Muscle of back (tissue), 11 donors: ENCODE results near the gene AP3D1. TPM values are rescaled to one million over a fixed set of nuclear protein-coding genes. Genes with fewer than 3 reads are reported as not detected.
"Not testable (repeated sequence)": the region's sequence is repeated elsewhere in the genome, so short reads cannot be mapped to it uniquely, and the experiment has no call there.

Source experiments
- DNase-seq, 3 donors: peaks; one replicate each; pipeline versions ENCODE4 v3.0.0 to v3.0.0-alpha.2; 2013
- polyA plus RNA-seq, 10 donors: library from polyadenylated mRNA; unstranded; fragments of 120-200 nt; gene quantifications; one replicate each; pipeline ENCODE4 v1.2.1, GENCODE V29; 2013; ENCODE audit not compliant: insufficient read length in 10 of 10

The AP3D1 gene
- polyA plus RNA-seq, 10 donors = 52.0 to 77.1 (median 62.3) TPM

GRCh38 chr19:2111886-2112285, 39.5 kb downstream of the AP3D1 start:
- DNase-seq = no peak

DNA sequence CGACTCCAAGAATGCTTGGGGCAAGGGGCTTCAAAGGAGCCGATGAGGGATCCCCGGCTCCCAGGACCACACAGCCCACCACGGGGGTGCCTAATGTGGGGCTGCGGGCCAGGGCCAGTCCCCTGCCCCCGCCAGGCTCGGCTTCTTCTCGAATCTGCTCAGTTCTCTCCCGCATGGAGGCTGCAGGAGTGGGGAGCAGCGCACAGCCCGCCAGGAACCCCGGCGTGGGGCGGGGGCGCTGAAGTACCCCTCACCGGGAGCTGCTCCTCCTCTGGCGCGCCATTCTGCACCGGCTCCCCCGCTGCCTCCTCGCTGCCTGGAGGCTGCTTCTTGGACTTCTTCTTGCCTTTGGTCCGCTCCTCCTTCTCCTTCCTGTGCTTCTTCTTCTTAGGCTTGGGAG, 39.9 kb downstream of the AP3D1 start:
- no peak for DNase-seq

GRCh38 chr19:2110822-2111221, 40.5 kb downstream of the AP3D1 start:
- no peak for DNase-seq

DNA sequence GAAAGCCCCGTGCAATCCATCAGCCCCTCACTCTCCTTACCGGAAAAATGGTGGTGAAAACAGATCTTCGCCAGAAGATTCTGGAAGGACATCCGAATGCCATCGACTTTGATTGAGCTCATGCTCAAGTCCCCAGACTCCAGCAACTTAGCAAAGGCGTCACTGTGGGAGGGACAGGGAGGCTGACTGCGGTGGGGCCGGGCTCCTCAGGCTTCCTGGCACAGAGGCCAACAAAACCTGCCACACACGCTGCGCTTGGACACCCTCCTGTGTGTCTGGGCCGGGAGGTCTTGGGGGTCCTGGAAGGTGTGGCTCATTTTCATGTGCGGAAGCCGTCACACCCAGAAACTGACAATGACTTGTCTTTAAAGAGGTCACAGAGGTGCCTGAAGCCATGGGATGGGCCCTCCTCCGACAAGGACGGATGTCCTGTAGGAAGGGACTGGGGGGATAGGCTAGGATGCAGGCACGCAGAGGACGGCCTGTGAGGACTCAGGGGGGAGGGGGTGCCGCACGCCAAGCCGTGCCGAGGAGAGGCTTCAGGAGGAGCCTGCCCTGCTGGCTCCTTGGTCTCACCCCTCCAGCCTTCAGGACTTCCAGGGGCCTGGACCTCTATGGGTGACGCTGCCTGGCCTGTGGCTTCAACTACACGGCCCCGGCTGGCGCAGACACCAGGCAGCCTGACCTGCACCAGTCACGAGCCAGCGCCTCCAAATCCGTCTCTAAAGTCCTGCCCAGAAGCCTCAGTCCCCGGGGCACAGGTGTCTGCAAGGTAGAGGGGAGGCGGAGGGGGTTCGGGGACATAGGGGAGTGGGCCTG, 42.1 kb downstream of the AP3D1 start:
- DNase-seq = no peak

DNA sequence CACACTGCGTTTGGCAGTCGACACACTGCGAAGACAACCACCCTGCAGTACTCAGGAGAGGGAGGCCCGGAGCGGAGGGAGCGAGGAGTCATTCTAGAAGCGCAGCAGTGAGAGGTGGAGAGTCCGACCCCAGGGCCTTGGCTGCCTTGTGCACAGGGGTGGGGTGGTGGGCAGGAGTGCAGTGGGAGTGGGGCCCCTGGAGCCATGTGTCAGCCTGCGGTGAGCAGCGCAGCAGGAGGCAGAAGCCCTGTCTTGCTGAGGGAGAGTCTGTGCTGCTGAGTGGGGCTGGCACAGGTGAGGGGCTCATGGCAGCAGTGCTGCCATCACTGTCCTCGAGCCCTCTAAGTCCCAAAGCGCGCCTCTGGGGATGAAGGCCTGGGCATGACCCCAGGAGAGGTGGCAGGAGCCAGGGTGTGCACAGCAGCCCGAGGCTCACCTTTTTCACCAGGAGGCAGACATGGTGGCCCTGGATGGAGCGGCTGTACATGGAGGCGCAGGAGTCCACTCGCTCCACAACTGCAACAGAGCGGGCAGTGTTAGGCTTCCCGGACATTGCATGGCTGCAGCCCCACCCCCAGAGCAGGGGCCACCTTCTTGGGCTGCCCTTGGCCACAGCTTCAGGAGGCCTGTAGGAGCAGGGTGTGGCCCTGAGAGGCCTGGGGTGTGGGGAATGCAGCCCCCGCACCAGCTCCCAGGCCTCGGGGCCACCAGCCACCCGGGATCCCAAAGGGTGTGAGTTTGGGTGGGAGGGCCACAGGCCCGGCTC, 42.9 kb downstream of the AP3D1 start:
- no peak for DNase-seq

GRCh38 chr19:2103045-2103707, 48.2 kb downstream of the AP3D1 start:
- no peak for DNase-seq

DNA sequence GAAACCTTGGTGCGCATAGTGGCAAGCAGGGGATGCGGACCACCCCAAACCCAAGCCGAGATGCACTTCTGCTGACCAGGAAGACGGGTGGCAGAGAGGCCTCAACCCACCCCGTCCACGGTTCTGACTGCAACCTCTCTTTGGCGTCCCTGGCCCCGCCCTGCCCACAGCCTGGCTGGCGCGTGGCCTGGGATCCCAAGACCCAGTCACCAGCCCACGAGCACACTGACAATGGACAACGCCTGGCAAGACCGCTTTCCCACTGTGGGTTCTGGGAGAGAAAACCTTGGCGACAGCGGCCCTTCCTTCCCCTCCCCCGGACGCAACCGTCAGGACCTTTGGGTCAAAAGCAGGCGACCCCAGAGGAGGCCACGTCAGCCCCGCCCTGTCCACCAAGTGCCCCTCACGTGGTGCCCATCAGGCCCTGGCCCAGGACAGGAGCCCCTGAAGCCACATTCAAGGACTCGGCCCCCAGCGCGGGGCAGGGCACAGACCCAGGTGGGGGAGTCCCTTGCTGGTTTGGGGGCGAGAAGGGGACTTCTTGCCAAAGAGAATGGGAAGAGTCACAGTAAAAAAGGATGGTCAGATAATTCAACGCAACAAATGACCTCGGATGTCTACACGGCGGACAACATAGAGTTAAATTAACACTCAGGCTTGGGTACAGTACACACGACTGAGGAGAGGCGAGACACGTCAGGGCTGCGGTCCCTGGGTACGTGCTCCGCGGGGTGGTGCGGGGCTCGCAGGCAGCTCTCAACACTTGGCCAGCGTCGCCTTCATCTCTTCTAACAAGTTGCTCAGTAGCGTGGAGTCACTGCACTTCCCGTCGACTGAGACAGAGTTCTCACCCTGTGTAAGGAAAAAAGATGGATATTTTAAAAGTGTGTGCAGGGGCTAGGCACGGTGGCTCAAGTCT, 49.7 kb downstream of the AP3D1 start:
- DNase-seq = no peak

DNA sequence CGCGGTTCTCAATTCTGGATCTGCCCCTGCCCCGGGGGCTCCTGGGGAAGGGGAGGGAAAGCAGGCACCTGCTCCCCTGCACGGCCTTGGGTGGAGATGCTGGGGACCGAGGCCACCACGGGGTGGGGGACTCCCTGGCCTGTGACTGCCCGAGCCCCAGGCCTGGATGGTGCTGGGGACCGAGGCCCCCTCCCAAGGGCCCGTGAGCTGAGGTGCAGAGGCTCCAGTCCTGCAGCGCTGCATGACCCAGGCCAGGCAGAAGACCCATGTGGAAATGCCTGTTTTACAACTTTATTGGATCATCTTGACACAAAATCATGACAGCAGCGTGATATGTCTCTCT, 50.7 kb downstream of the AP3D1 start:
- no peak for DNase-seq

- DNase-seq = no peak
Measured at GRCh38 chr19:2099937-2100718, 51.2 kb downstream of the AP3D1 start.

- no peak for DNase-seq
Measured at GRCh38 chr19:2099054-2099501, 52.3 kb downstream of the AP3D1 start.

DNA sequence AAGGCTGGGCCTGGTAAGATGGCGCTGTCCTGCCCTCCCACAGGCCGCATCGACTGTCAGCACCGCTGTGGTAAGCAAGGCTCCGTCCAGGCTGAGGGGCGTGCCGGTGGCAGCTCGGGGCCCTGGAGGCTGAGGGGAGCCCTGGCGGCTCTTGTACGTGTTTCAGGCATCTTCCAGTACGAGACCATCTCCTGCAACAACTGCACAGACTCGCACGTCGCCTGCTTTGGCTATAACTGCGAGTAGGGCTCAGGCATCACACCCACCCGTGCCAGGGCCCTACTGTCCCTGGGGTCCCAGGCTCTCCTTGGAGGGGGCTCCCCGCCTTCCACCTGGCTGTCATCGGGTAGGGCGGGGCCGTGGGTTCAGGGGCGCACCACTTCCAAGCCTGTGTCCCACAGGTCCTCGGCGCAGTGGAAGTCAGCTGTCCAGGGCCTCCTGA, 53.5 kb downstream of the AP3D1 start:
- DNase-seq = no peak

- DNase-seq = no peak
Measured at GRCh38 chr19:2097203-2097885, 54.0 kb downstream of the AP3D1 start.

DNA sequence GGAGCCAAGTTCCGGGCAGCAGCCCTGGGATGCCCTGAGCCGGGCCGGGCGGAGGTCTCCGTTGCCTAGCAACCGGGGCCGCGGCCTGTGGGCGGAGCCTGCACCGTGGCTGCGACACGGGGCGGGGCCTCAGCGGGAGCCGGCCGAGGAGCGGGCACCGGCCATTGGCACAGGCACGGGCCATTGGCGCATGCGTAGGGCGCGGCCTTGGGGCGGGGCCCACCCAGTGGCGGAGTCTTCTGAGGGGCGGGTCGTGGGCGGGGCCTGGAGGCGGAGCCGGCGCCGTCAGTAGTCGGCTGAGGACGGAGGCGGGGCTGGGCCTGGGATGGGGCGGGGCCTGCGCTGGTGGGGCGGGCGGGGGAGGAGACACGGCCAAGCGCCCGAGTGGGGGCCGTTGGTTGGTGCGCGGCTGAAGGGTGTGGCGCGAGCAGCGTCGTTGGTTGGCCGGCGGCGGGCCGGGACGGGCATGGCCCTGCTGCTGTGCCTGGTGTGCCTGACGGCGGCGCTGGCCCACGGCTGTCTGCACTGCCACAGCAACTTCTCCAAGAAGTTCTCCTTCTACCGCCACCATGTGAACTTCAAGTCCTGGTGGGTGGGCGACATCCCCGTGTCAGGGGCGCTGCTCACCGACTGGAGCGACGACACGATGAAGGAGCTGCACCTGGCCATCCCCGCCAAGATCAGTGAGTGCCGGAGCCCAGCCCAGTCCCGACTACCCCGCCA, 54.7 kb downstream of the AP3D1 start, which contains the start of gene IZUMO4:
Gene IZUMO4, plus strand, starts transcription at position 436 of the 723 bp plus-strand sequence. Its CDS starts 31 bp downstream, at position 467.
- peak; percentile 98 to 99 (median 98) for DNase-seq

GRCh38 chr19:2096034-2096479, 55.3 kb downstream of the AP3D1 start, which contains the start of gene MOB3A:
MOB3A (minus strand) TSS chr19:2096326; CDS start chr19:2078560, 17,766 bp downstream.
- peak; percentile 94 to 99 (median 95) for DNase-seq

- not testable (repeated sequence) for DNase-seq
Measured at GRCh38 chr19:2091926-2092525, 59.3 kb downstream of the AP3D1 start.

DNA sequence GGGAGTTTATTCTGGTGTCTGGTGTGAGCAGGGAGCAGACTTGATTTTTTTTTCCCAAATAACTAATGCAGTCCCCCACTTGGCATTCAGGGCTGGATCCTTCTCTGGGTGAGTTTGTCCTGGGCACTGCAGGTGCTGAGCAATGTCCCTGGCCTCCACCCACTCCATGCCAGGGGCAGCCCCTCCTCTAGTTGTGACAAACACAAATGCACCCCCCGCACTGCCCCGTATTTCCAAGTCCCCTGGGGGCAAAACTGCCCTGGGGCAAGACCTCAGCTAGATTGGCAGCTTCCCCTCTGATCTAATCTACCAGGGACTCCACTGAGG, 61.7 kb downstream of the AP3D1 start:
- DNase-seq = no peak

DNA sequence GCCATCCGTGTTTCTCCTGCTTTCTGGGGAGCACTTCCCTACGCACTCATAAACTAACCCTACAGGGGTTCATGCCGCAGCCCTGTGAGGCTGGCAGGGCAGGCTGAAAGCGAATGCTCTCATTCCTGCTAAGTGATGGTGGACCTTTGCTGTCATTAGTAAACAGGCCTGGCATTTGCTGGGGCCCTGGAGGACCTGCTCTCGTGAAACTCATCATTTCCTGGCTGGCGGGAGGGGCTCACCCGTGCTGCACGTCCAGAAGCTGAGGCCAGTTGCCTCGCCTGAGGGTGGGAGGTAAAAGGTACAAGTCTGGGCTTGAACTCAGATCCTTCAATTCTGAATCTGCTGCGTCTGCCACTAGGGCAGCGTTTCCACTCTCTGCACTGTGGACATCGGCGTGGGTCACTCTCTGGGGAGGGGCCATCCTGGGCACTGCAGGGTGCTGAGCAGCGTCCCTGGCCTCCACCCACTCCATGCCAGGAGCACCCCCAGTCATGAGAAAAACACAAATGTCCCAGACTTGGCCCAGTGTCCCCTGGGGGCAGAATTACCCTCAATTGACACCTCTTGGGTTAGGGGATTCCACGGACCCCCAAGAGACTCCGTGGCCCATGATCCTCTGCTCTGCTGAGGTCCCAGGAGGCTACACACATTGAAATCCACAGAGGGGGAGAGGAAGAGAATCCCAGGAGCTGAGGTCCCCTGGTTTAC, 62.2 kb downstream of the AP3D1 start:
- no peak for DNase-seq

- no peak for DNase-seq
Measured at GRCh38 chr19:2087621-2088100, 63.7 kb downstream of the AP3D1 start.
